Measurements from ENCODE around the gene ZFP62.
A peak's percentile ranks its signal among the peaks of the same experiment; 100 is the strongest.

The ZFP62 gene

DNA sequence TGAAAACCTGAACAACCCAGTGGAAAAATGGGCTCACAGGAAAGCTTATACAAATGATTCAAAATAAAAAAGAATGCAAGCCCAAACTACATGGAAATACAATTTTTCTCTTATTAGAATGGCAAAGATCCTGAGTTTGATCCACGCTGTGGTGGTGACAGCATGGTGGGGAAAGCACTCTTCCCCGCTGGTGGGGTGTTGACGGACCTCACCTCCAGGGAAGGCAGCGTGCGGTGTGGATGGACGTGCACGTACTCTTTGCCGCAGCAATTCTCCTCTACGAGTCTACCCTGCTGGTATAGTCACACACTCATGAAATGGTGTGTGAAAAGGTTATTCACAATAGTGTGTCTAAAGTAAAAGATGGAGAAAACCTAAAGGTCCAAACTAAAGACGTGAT lies 5.9 kb upstream of the ZFP62 start:
- no peaks in the 10 kb centered on the region for H3K36me3 ChIP-seq (ENCODE audit: control insufficient read depth, insufficient read depth, low read length)
- no CpG with 5 or more reads among the region's 10 CpGs for WGBS (ENCODE audit: insufficient coverage, insufficient read length)

DNA sequence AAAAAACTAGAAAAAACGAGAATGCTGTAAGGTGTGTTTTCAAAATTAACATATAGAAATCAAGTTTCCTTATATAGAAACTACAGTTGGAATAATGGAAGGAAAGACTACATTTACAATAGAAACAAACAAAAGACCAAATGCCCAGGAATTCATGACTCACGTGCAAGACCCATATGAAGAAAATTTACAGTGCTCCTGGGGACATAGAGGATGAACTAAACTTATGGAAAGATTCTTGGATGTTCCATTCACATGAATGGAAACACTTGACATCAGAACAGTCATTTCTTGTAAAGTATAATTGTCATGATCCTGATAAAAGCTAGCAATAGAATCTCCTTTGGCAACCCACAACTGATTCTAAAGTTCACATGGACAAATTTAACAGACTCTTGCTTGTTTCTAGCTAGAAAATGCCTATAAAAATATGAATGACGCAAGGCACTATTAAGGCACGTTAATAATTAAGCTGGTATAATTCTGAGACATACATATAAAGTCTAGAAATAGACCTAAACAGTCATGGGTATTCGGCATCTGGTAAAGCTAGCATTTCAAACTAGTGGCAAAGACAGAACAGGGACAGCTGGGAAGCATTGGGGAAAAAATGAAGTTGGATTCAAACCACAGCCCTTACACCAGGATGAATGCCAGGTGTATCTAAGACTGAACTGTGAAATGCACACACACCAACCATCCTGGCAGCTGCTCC lies 5.1 kb upstream of the ZFP62 start:
- Histone ChIP-seq H3K36me3 (ENCODE audit: control insufficient read depth, insufficient read depth, low read length) (no peaks in the 10 kb centered on the region), H3K4me1 (ENCODE audit: control insufficient read depth, insufficient read depth, low read length) (no peaks in the 10 kb centered on the region), H3K27ac (ENCODE audit: low read length) (no peak overlapping the region), H3K9me3 (ENCODE audit: control insufficient read depth, insufficient read depth, low read length) (no peaks in the 10 kb centered on the region), H3K27me3 (ENCODE audit: control insufficient read depth, insufficient read depth, low read length) (no peaks in the 10 kb centered on the region), H3K4me3 (ENCODE audit: low read length) (no peak overlapping the region)
- no CpG with 5 or more reads among the region's 5 CpGs for WGBS (ENCODE audit: insufficient coverage, insufficient read length)
- no peak for DNase-seq (ENCODE audit: low read depth, low spot score)

More for the DNA sequence above, 5.9 kb upstream of the ZFP62 start:
- Histone ChIP-seq H3K4me1 (ENCODE audit: control insufficient read depth, insufficient read depth, low read length) (no peaks in the 10 kb centered on the region), H3K4me3 (ENCODE audit: low read length) (no peak overlapping the region), H3K9me3 (ENCODE audit: control insufficient read depth, insufficient read depth, low read length) (no peaks in the 10 kb centered on the region), H3K27me3 (ENCODE audit: control insufficient read depth, insufficient read depth, low read length) (no peaks in the 10 kb centered on the region), H3K27ac (ENCODE audit: low read length) (no peak overlapping the region)
- DNase-seq (ENCODE audit: low read depth, low spot score): no peak

DNA sequence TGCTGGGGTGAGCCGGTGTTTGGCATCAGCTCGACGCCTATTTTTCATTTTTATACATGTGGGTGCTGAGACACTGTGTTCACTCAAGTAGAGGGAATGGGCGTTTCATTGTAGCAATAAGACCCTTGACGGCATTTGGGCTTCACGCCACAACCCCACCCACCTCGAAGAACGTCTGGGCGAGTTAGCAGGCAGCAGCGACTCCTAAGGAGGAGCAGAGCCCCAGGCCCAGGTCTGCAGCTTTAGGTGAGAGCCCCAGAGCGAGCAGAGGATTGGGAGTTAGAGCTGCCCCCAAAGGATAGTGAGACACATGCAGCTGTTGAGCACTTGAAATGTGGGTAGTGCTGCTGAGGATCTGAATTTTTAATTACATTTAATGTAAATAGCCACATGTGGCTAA lies 1.6 kb upstream of the ZFP62 start:
- Histone ChIP-seq H3K27ac (ENCODE audit: low read length) (no peak overlapping the region), H3K4me1 (ENCODE audit: control insufficient read depth, insufficient read depth, low read length) (no peaks in the 10 kb centered on the region)

DNA sequence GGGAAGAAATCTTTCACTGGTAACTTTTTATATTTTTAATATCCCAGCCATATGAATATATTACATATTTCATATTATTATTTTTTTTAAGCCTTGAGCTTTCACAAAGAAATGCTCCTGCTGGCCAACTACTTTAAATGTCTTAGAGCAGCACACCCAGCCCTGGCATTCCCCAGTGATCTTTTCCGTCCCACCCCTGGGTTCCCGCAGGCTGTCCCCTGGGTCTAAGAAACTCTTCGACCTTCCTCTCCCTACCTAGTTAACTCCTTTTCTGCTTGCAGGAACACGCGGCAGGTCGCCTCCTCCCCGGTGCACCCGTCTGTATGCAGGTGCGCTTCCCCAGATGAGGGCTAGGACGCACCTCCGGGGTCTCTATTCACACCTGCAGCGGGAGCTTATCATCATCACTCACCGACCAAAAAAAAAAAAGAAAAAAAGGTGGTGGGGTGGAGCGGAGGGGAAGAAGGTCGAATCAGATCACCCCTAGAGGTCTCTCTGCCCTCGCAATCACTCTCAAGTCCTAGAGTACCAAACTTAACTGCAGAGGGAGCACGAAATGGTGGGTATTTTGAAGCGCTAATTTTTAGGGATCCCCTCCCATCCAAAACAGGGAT lies 696 bp downstream of the ZFP62 start:
- Histone ChIP-seq H3K36me3 (ENCODE audit: control insufficient read depth, insufficient read depth, low read length) (peaks cover 6% of the 10 kb centered on the region; the same call in 1 of the 2 replicates), H3K4me1 (ENCODE audit: control insufficient read depth, insufficient read depth, low read length) (no peaks in the 10 kb centered on the region), H3K27ac (ENCODE audit: low read length) (no peak overlapping the region), H3K9me3 (ENCODE audit: control insufficient read depth, insufficient read depth, low read length) (no peaks in the 10 kb centered on the region), H3K4me3 (ENCODE audit: low read length) (peak overlapping the region; percentile 91), H3K27me3 (ENCODE audit: control insufficient read depth, insufficient read depth, low read length) (no peaks in the 10 kb centered on the region)
- no CpG with 5 or more reads among the region's 18 CpGs for WGBS (ENCODE audit: insufficient coverage, insufficient read length)
- peak; percentile 31 for DNase-seq (ENCODE audit: low read depth, low spot score)

More for the DNA sequence above, 1.6 kb upstream of the ZFP62 start:
- Histone ChIP-seq H3K9me3 (ENCODE audit: control insufficient read depth, insufficient read depth, low read length) (no peaks in the 10 kb centered on the region), H3K27me3 (ENCODE audit: control insufficient read depth, insufficient read depth, low read length) (no peaks in the 10 kb centered on the region), H3K4me3 (ENCODE audit: low read length) (no peak overlapping the region), H3K36me3 (ENCODE audit: control insufficient read depth, insufficient read depth, low read length) (no peaks in the 10 kb centered on the region)
- WGBS (ENCODE audit: insufficient coverage, insufficient read length): no CpG with 5 or more reads among the region's 11 CpGs
- DNase-seq (ENCODE audit: low read depth, low spot score): no peak

DNA sequence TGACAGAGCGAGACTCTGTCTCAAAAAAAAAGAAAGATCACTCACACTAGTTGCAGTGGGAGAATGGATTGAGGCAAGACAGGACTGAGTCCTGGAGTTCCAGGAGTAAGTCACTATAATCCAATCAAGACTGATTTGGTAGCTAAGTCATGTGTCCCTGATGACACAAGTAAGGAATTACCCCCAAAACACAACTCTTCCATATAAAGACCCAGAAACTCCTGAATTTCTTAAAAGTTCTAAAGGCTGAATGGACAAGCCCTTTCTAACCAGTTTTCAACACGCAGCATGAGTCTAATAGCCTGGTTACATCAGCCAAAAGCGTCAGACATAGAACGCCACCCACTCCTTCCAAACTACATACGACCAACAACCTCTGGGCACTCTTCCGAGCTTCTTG lies 2.5 kb downstream of the ZFP62 start:
- Histone ChIP-seq H3K4me1 (ENCODE audit: control insufficient read depth, insufficient read depth, low read length) (no peaks in the 10 kb centered on the region), H3K27me3 (ENCODE audit: control insufficient read depth, insufficient read depth, low read length) (no peaks in the 10 kb centered on the region), H3K4me3 (ENCODE audit: low read length) (no peak overlapping the region), H3K36me3 (ENCODE audit: control insufficient read depth, insufficient read depth, low read length) (peaks cover 6% of the 10 kb centered on the region; the same call in 1 of the 2 replicates), H3K9me3 (ENCODE audit: control insufficient read depth, insufficient read depth, low read length) (no peaks in the 10 kb centered on the region), H3K27ac (ENCODE audit: low read length) (no peak overlapping the region)
- DNase-seq (ENCODE audit: low read depth, low spot score): no peak
- WGBS (ENCODE audit: insufficient coverage, insufficient read length): no CpG with 5 or more reads among the region's 6 CpGs

DNA sequence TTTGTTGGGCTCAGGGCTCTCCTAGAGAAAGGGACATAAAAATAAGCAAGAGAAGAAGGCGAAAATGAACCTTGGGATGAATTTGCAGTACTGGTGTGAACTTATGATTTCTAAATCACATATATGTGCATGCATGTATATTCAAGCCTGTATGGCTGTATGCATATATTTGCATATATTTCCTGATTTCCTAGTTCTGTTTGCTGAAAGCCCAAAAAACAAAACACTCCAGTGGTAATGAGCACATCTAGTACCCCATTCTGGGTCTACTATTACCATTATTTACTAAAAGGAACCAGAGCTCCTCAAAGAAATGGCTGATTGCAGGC lies 7.3 kb downstream of the ZFP62 start:
- no peak overlapping the region for H3K4me3 ChIP-seq (ENCODE audit: low read length)

DNA sequence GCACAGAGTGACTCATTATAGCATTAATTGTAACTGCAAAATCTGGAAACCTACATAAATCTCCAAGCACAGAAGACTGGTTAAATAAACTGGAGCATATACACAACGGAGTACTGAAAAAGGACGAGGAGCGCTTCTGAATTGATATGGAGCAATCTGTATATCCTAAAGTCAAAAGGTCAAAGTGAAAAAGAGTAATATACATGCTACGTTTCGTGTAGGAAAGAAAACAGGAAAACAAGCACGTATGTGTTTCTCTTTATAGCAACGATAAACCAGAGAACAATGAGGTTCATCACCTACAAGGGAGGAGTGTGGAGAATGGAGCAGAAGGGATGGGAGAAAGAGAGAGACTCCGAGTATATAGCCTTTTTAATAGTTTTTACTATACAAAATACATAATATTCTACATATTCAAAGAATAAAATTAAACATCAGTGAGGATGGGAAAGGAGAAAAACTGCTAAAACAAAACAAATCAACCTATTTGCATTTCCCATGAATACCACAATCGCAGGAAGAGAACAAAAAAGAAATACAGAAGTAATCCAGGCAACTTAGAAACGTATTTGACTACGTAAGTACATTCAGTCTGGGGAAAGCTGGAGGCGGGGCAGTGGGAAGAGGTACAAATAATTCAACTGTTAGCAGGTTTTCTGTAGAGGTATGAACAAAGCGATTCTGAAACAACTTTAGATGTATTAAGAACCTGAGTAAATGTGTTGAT lies 7.8 kb downstream of the ZFP62 start:
- peaks cover 18% of the 10 kb centered on the region for H3K9me3 ChIP-seq (ENCODE audit: control insufficient read depth, insufficient read depth, low read length)
- DNase-seq (ENCODE audit: low read depth, low spot score): no peak
- H3K4me1 ChIP-seq (ENCODE audit: control insufficient read depth, insufficient read depth, low read length): no peaks in the 10 kb centered on the region
- no peak overlapping the region for H3K27ac ChIP-seq (ENCODE audit: low read length)
- H3K36me3 ChIP-seq (ENCODE audit: control insufficient read depth, insufficient read depth, low read length): peaks cover 28% of the 10 kb centered on the region
- no CpG with 5 or more reads among the region's 13 CpGs for WGBS (ENCODE audit: insufficient coverage, insufficient read length)
- H3K4me3 ChIP-seq (ENCODE audit: low read length): no peak overlapping the region
- no peaks in the 10 kb centered on the region for H3K27me3 ChIP-seq (ENCODE audit: control insufficient read depth, insufficient read depth, low read length)

More for the DNA sequence above, 7.3 kb downstream of the ZFP62 start:
- no peak overlapping the region for H3K27ac ChIP-seq (ENCODE audit: low read length)
- peaks cover 18% of the 10 kb centered on the region for H3K9me3 ChIP-seq (ENCODE audit: control insufficient read depth, insufficient read depth, low read length)
- no peaks in the 10 kb centered on the region for H3K4me1 ChIP-seq (ENCODE audit: control insufficient read depth, insufficient read depth, low read length)
- peaks cover 28% of the 10 kb centered on the region for H3K36me3 ChIP-seq (ENCODE audit: control insufficient read depth, insufficient read depth, low read length)
- no CpG with 5 or more reads among the region's 1 CpG for WGBS (ENCODE audit: insufficient coverage, insufficient read length)
- DNase-seq (ENCODE audit: low read depth, low spot score): no peak
- no peaks in the 10 kb centered on the region for H3K27me3 ChIP-seq (ENCODE audit: control insufficient read depth, insufficient read depth, low read length)

DNA sequence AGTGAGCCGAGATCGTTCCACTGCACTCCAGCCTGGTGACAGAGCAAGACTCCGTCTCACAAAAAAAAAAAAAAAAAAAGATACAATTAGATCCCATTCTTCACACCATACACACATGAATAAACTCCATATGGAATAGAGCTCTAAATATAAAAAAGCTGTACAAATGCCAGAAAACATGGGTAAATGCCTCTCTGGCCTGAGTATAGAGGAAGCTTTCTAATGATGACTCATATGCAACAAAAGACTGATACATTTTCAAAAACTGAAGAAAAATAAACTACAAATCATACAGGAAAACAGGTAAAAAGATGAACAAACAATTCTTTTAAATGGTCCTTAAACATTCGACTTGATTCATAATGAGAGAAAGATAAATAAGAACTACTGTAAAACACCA lies 8.6 kb downstream of the ZFP62 start:
- H3K36me3 ChIP-seq (ENCODE audit: control insufficient read depth, insufficient read depth, low read length): peaks cover 28% of the 10 kb centered on the region
- DNase-seq (ENCODE audit: low read depth, low spot score): no peak
- no peaks in the 10 kb centered on the region for H3K27me3 ChIP-seq (ENCODE audit: control insufficient read depth, insufficient read depth, low read length)
- no peak overlapping the region for H3K4me3 ChIP-seq (ENCODE audit: low read length)
- no CpG with 5 or more reads among the region's 4 CpGs for WGBS (ENCODE audit: insufficient coverage, insufficient read length)
- no peak overlapping the region for H3K27ac ChIP-seq (ENCODE audit: low read length)
- no peaks in the 10 kb centered on the region for H3K4me1 ChIP-seq (ENCODE audit: control insufficient read depth, insufficient read depth, low read length)
- H3K9me3 ChIP-seq (ENCODE audit: control insufficient read depth, insufficient read depth, low read length): peaks cover 18% of the 10 kb centered on the region

DNA sequence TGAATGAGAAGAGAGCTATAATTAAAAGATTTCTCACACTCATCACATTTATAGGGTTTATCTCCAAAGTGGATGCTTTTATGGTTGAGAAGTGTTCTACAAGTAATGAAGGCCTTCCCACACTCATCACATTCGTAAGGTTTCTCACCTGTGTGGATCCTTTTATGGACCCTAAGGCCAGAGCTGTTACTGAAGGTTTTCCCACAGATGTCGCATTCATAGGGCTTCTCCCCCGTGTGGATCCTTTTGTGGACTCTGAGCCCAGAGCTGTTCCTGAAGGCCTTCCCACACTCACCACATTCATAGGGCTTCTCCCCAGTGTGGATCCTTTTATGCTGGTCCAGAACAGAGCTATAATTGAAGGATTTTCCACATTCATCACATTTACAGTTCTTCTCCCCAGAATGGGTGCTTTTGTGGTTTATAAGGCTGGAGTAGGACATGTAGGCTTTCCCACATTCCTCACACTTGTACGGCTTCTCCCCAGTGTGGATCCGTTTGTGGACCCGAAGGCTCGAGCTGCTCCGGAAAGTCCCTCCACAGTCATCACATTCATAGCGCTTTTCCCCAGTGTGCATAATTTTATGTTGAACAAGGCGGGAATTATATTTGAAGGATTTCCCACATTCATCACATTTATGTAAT lies 10.5 kb downstream of the ZFP62 start:
- peaks cover 18% of the 10 kb centered on the region for H3K9me3 ChIP-seq (ENCODE audit: control insufficient read depth, insufficient read depth, low read length)
- H3K4me3 ChIP-seq (ENCODE audit: low read length): no peak overlapping the region
- no peak overlapping the region for H3K27ac ChIP-seq (ENCODE audit: low read length)
- H3K4me1 ChIP-seq (ENCODE audit: control insufficient read depth, insufficient read depth, low read length): no peaks in the 10 kb centered on the region
- WGBS (ENCODE audit: insufficient coverage, insufficient read length): no CpG with 5 or more reads among the region's 10 CpGs
- H3K27me3 ChIP-seq (ENCODE audit: control insufficient read depth, insufficient read depth, low read length): no peaks in the 10 kb centered on the region
- H3K36me3 ChIP-seq (ENCODE audit: control insufficient read depth, insufficient read depth, low read length): peaks cover 23% of the 10 kb centered on the region
- no peak for DNase-seq (ENCODE audit: low read depth, low spot score)

DNA sequence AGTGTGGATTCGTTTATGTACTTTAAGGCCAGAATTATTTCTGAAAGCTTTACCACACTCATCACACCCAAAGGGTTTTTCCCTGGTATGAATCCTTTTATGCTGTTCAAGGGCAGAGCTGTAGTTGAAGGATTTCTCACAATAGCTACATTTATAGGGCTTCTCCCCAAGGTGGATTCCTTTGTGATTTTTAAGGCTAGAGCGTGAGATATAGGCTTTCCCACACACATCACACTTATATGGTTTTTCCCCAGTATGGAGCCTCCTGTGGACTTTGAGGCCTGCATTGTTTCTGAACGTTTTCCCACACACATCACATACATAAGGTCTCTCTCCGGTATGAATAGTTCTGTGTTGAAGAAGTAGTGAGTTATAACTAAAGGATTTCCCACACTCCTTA lies 11.2 kb downstream of the ZFP62 start:
- Histone ChIP-seq H3K27ac (ENCODE audit: low read length) (no peak overlapping the region), H3K36me3 (ENCODE audit: control insufficient read depth, insufficient read depth, low read length) (peaks cover 23% of the 10 kb centered on the region), H3K27me3 (ENCODE audit: control insufficient read depth, insufficient read depth, low read length) (no peaks in the 10 kb centered on the region), H3K9me3 (ENCODE audit: control insufficient read depth, insufficient read depth, low read length) (peaks cover 18% of the 10 kb centered on the region), H3K4me3 (ENCODE audit: low read length) (no peak overlapping the region), H3K4me1 (ENCODE audit: control insufficient read depth, insufficient read depth, low read length) (no peaks in the 10 kb centered on the region)
- WGBS (ENCODE audit: insufficient coverage, insufficient read length): no CpG with 5 or more reads among the region's 4 CpGs
- no peak for DNase-seq (ENCODE audit: low read depth, low spot score)
